ENCODE measurements around the gene SLC6A12.

SLC6A12 gene

DNA sequence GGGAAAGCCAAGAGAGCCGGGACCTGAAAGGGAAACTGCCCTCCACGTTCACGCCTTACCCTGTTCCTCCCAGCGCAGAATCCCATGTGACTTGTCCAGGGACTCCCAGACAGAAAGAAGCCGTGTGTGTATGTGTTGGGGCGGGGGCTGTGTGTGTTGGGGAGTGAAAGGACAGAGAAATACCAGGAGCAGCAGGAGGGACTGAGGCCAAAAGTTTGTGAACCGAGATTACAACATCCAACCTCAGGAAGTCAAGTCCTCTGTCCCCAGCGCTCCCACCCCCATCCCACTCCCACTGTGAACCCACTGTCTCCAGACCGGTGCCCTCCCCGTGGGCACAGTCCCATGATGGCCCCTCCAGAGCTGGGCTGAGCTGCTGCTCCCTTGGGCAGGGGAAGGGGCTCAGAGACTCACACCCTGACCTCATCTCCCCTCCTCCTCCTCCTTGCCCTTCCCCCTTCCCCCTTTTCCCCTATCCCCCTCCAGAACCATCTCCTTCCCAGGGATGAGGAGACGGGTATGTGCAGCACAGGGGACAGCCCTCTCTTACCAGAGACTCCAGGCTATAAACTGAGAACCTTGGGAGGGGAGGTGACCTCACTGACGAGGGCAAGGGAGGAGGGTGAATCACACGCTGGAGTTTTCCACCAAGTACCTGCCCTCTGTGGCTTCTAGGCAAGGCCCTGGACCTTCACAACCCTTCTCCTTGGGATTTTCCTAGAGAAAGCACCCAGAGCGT is at the start of gene SLC6A12:
Gene SLC6A12, minus strand, starts transcription at position 155 of the 739 bp plus-strand sequence. CDS start 4,171 bp downstream, outside the sequence.
- CTCF ChIA-PET: no interaction called here
- Histone ChIP-seq H3K4me3 (ENCODE audit: low read depth, low read length) (no peak within 1 kb of the TSS), H3K9me3 (ENCODE audit: control insufficient read depth, insufficient read depth, low read depth, low read length) (no peaks in the 10 kb centered on the region), H3K4me1 (ENCODE audit: control insufficient read depth, insufficient read depth, low read length) (no peaks in the 10 kb centered on the region), H3K36me3 (ENCODE audit: control insufficient read depth in 2 of 2, insufficient read depth in 1 of 2, low read length in 2 of 2) (no peaks in the 10 kb centered on the region), H3K27ac (ENCODE audit: extremely low read depth, low read depth, low read length) (no peak within 1 kb of the TSS)
- POLR2A ChIA-PET: interaction anchor here (0.5 kb wide), 1 partner anchor 137 kb away, joined by 5 read pairs; no protein-coding TSS in a partner anchor
- no peak for TF ChIP-seq ZNF2 (tag by site-specific recombination; IDR thresholded peaks at IDR 0.05)
- TF ChIP-seq ZNF501 (tag by site-specific recombination; IDR thresholded peaks at IDR 0.05): no peak
- TF ChIP-seq ZNF341 (tag by site-specific recombination; IDR thresholded peaks at IDR 0.05; ENCODE audit: low read depth): no peak
- no peak for TF ChIP-seq KLF10 (tag by site-specific recombination; IDR thresholded peaks at IDR 0.05)
- no peak for TF ChIP-seq ZNF423 (tag by site-specific recombination; IDR thresholded peaks at IDR 0.05)
- no peak for TF ChIP-seq ZNF777 (tag by site-specific recombination; IDR thresholded peaks at IDR 0.05; ENCODE audit: borderline replicate concordance)
- no peak for TF ChIP-seq ZNF624 (tag by site-specific recombination; IDR thresholded peaks at IDR 0.05)
- no peak for TF ChIP-seq ZNF571 (tag by site-specific recombination; IDR thresholded peaks at IDR 0.05)
- TF ChIP-seq, protein P1, sequence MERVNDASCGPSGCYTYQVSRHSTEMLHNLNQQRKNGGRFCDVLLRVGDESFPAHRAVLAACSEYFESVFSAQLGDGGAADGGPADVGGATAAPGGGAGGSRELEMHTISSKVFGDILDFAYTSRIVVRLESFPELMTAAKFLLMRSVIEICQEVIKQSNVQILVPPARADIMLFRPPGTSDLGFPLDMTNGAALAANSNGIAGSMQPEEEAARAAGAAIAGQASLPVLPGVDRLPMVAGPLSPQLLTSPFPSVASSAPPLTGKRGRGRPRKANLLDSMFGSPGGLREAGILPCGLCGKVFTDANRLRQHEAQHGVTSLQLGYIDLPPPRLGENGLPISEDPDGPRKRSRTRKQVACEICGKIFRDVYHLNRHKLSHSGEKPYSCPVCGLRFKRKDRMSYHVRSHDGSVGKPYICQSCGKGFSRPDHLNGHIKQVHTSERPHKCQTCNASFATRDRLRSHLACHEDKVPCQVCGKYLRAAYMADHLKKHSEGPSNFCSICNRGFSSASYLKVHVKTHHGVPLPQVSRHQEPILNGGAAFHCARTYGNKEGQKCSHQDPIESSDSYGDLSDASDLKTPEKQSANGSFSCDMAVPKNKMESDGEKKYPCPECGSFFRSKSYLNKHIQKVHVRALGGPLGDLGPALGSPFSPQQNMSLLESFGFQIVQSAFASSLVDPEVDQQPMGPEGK (tag by site-specific recombination; IDR thresholded peaks at IDR 0.05): no peak
- TF ChIP-seq ZNF48 (tag by site-specific recombination; IDR thresholded peaks at IDR 0.05): no peak
- TF ChIP-seq ZNF311 (tag by site-specific recombination; IDR thresholded peaks at IDR 0.05; ENCODE audit: borderline replicate concordance): no peak
- no peak for TF ChIP-seq BCL11A (tag by site-specific recombination; IDR thresholded peaks at IDR 0.05; ENCODE audit: low read depth)
- TF ChIP-seq, protein P2, sequence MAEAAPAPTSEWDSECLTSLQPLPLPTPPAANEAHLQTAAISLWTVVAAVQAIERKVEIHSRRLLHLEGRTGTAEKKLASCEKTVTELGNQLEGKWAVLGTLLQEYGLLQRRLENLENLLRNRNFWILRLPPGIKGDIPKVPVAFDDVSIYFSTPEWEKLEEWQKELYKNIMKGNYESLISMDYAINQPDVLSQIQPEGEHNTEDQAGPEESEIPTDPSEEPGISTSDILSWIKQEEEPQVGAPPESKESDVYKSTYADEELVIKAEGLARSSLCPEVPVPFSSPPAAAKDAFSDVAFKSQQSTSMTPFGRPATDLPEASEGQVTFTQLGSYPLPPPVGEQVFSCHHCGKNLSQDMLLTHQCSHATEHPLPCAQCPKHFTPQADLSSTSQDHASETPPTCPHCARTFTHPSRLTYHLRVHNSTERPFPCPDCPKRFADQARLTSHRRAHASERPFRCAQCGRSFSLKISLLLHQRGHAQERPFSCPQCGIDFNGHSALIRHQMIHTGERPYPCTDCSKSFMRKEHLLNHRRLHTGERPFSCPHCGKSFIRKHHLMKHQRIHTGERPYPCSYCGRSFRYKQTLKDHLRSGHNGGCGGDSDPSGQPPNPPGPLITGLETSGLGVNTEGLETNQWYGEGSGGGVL (tag by site-specific recombination; IDR thresholded peaks at IDR 0.05): peak; percentile 78
- TF ChIP-seq ZNF664 (tag by site-specific recombination; IDR thresholded peaks at IDR 0.05): no peak
- no peak for TF ChIP-seq ZNF19 (tag by site-specific recombination; IDR thresholded peaks at IDR 0.05; ENCODE audit: low read depth)
- TF ChIP-seq HOXA7 (CRISPR knock-in tag; IDR thresholded peaks at IDR 0.05; ENCODE audit: borderline replicate concordance): no peak
- TF ChIP-seq, protein P3, sequence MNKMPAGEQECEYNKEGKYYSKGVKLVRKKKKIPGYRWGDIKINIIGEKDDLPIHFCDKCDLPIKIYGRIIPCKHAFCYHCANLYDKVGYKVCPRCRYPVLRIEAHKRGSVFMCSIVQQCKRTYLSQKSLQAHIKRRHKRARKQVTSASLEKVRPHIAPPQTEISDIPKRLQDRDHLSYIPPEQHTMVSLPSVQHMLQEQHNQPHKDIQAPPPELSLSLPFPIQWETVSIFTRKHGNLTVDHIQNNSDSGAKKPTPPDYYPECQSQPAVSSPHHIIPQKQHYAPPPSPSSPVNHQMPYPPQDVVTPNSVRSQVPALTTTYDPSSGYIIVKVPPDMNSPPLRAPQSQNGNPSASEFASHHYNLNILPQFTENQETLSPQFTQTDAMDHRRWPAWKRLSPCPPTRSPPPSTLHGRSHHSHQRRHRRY (tag by site-specific recombination; IDR thresholded peaks at IDR 0.05): no peak
- no peak for TF ChIP-seq ZFP69B (tag by site-specific recombination; IDR thresholded peaks at IDR 0.05)
- TF ChIP-seq ZNF514 (tag by site-specific recombination; IDR thresholded peaks at IDR 0.05): no peak
- TF ChIP-seq ZNF658 (tag by site-specific recombination; IDR thresholded peaks at IDR 0.05): no peak
- TF ChIP-seq, protein P4, sequence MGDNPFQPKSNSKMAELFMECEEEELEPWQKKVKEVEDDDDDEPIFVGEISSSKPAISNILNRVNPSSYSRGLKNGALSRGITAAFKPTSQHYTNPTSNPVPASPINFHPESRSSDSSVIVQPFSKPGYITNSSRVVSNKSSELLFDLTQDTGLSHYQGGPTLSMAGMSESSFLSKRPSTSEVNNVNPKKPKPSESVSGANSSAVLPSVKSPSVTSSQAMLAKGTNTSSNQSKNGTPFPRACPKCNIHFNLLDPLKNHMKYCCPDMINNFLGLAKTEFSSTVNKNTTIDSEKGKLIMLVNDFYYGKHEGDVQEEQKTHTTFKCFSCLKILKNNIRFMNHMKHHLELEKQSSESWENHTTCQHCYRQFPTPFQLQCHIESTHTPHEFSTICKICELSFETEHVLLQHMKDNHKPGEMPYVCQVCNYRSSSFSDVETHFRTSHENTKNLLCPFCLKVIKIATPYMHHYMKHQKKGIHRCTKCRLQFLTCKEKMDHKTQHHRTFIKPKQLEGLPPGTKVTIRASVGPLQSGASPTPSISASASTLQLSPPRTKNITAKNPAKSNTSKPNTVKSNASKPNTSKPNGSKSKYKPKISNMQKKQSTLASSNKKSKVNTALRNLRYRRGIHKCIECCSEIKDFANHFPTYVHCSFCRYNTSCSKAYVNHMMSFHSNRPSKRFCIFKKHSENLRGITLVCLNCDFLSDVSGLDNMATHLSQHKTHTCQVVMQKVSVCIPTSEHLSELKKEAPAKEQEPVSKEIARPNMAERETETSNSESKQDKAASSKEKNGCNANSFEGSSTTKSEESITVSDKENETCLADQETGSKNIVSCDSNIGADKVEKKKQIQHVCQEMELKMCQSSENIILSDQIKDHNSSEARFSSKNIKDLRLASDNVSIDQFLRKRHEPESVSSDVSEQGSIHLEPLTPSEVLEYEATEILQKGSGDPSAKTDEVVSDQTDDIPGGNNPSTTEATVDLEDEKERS (tag by site-specific recombination; IDR thresholded peaks at IDR 0.05): no peak
- TF ChIP-seq, protein P5, sequence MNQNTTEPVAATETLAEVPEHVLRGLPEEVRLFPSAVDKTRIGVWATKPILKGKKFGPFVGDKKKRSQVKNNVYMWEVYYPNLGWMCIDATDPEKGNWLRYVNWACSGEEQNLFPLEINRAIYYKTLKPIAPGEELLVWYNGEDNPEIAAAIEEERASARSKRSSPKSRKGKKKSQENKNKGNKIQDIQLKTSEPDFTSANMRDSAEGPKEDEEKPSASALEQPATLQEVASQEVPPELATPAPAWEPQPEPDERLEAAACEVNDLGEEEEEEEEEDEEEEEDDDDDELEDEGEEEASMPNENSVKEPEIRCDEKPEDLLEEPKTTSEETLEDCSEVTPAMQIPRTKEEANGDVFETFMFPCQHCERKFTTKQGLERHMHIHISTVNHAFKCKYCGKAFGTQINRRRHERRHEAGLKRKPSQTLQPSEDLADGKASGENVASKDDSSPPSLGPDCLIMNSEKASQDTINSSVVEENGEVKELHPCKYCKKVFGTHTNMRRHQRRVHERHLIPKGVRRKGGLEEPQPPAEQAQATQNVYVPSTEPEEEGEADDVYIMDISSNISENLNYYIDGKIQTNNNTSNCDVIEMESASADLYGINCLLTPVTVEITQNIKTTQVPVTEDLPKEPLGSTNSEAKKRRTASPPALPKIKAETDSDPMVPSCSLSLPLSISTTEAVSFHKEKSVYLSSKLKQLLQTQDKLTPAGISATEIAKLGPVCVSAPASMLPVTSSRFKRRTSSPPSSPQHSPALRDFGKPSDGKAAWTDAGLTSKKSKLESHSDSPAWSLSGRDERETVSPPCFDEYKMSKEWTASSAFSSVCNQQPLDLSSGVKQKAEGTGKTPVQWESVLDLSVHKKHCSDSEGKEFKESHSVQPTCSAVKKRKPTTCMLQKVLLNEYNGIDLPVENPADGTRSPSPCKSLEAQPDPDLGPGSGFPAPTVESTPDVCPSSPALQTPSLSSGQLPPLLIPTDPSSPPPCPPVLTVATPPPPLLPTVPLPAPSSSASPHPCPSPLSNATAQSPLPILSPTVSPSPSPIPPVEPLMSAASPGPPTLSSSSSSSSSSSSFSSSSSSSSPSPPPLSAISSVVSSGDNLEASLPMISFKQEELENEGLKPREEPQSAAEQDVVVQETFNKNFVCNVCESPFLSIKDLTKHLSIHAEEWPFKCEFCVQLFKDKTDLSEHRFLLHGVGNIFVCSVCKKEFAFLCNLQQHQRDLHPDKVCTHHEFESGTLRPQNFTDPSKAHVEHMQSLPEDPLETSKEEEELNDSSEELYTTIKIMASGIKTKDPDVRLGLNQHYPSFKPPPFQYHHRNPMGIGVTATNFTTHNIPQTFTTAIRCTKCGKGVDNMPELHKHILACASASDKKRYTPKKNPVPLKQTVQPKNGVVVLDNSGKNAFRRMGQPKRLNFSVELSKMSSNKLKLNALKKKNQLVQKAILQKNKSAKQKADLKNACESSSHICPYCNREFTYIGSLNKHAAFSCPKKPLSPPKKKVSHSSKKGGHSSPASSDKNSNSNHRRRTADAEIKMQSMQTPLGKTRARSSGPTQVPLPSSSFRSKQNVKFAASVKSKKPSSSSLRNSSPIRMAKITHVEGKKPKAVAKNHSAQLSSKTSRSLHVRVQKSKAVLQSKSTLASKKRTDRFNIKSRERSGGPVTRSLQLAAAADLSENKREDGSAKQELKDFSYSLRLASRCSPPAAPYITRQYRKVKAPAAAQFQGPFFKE (tag by site-specific recombination; IDR thresholded peaks at IDR 0.05; ENCODE audit: borderline replicate concordance): no peak
